Erythroblast (primary cell): ENCODE measurements around the gene XG.
"Not testable (repeated sequence)": the region's sequence is repeated elsewhere in the genome, so short reads cannot be mapped to it uniquely, and the experiment has no call there.

Source experiments
- DNase-seq, 2 experiments: peaks; one replicate each; lab custom pipeline; 2025; lab: John Stamatoyannopoulos, UW
- GATA1 ChIP-seq: IDR thresholded peaks from 2 replicates; pipeline ENCODE4 v1.6.1; 2011; ENCODE audit warnings: low read depth, mild to moderate bottlenecking, control low read depth, low read length, moderate library complexity
- POLR2A ChIP-seq: IDR thresholded peaks from 2 replicates; pipeline ENCODE4 v1.6.1; 2011; ENCODE audit warnings: mild to moderate bottlenecking, low read length

Gene XG

GRCh38 chrX:2782171-2782570 lies 30.3 kb downstream of the XG start:
- no peak for DNase-seq
- TF ChIP-seq GATA1, result no peak
- no peak for TF ChIP-seq POLR2A

GRCh38 chrX:2782778-2783177 lies 30.9 kb downstream of the XG start:
- DNase-seq, result no peak
- TF ChIP-seq GATA1 (no peak), POLR2A (no peak)

- no peak for TF ChIP-seq POLR2A
- TF ChIP-seq GATA1, result no peak
- DNase-seq, result no peak
Observed at GRCh38 chrX:2784026-2784425, 32.2 kb downstream of the XG start.

GRCh38 chrX:2785538-2785937 lies 33.7 kb downstream of the XG start:
- DNase-seq, result no peak
- no peak for TF ChIP-seq GATA1
- TF ChIP-seq POLR2A, result no peak

GRCh38 chrX:2788980-2789379 lies 37.1 kb downstream of the XG start:
- TF ChIP-seq POLR2A (no peak), GATA1 (no peak)
- DNase-seq, result no peak

- no peak for DNase-seq
- TF ChIP-seq GATA1, result no peak
- TF ChIP-seq POLR2A, result no peak
Observed at GRCh38 chrX:2789569-2789968, 37.7 kb downstream of the XG start.

GRCh38 chrX:2793752-2794151 lies 41.9 kb downstream of the XG start:
- TF ChIP-seq POLR2A, result no peak
- TF ChIP-seq GATA1, result no peak
- no peak for DNase-seq

- TF ChIP-seq POLR2A, result no peak
- TF ChIP-seq GATA1, result no peak
- DNase-seq, result no peak
Observed at GRCh38 chrX:2794336-2794735, 42.5 kb downstream of the XG start.

GRCh38 chrX:2796808-2797207 lies 45.0 kb downstream of the XG start:
- DNase-seq, result not testable (repeated sequence)

GRCh38 chrX:2799369-2799768 lies 47.5 kb downstream of the XG start:
- TF ChIP-seq GATA1 (no peak), POLR2A (no peak)
- DNase-seq, result no peak

GRCh38 chrX:2799980-2800379 lies 48.1 kb downstream of the XG start:
- DNase-seq, result not testable (repeated sequence)

- TF ChIP-seq POLR2A, result no peak
- no peak for TF ChIP-seq GATA1
- no peak for DNase-seq
Observed at GRCh38 chrX:2801223-2801622, 49.4 kb downstream of the XG start.

- not testable (repeated sequence) for DNase-seq
Observed at GRCh38 chrX:2802376-2803090, 50.7 kb downstream of the XG start.

- DNase-seq, result not testable (repeated sequence)
Observed at GRCh38 chrX:2803486-2803885, 51.6 kb downstream of the XG start.

- DNase-seq, result not testable (repeated sequence)
Observed at GRCh38 chrX:2804106-2804843, 52.4 kb downstream of the XG start.

GRCh38 chrX:2804858-2805257 lies 53.0 kb downstream of the XG start:
- DNase-seq, result not testable (repeated sequence)
